Breast epithelium (tissue), 4 donors: ENCODE data around the gene SLC17A8. TPM values are rescaled to one million over a fixed set of nuclear protein-coding genes. Genes with fewer than 3 reads are reported as not detected.
"Not testable (repeated sequence)": the region's sequence is repeated elsewhere in the genome, so short reads cannot be mapped to it uniquely, and the experiment has no call there.

Source experiments
- DNase-seq, 2 donors: peaks; one replicate each; pipeline ENCODE4 v3.0.0-alpha.2; 2019; ENCODE audit warnings: low spot score in 2 of 2
- H3K27ac ChIP-seq, 2 donors: fragments of 200-600 bp; sonication (generic) in 1 of 2; one replicate each; pipeline ENCODE4 v1.5.1; 2016 to 2019; ENCODE audit warnings: mild to moderate bottlenecking in 1 of 2
- H3K27me3 ChIP-seq, 2 donors: fragments of 200-600 bp; sonication (generic) in 1 of 2; one replicate each; pipeline versions ENCODE4 v1.5.1 to v1.6.0; 2017 to 2019; ENCODE audit warnings: control low read depth in 1 of 2, mild to moderate bottlenecking in 1 of 2
- H3K36me3 ChIP-seq: fragments of 200-600 bp; one replicate; pipeline ENCODE4 v1.5.1; 2019
- H3K4me1 ChIP-seq, 2 donors: fragments of 200-600 bp; sonication (generic); one replicate each; pipeline ENCODE4 v1.5.1; 2016 to 2019; ENCODE audit warnings: control low read depth in 1 of 2
- H3K4me3 ChIP-seq, 3 donors: fragments of 200-600 bp; sonication (generic); 1 replicate in 2 of 3; 2 replicates in 1 of 3; pipeline ENCODE4 v1.5.1; 2016 to 2019; ENCODE audit warnings: mild to moderate bottlenecking in 3 of 3, moderate library complexity in 2 of 3
- H3K9me3 ChIP-seq, 2 donors: fragments of 200-600 bp; sonication (generic) in 1 of 2; one replicate each; pipeline ENCODE4 v1.5.1; 2016 to 2019; ENCODE audit warnings: control low read depth in 1 of 2
- CTCF ChIP-seq, 3 donors: fragments of 450-650 bp; IDR thresholded peaks; one replicate each; pipeline ENCODE4 v1.5.1; 2016 to 2017; ENCODE audit warnings: antibody characterized with exemption in 3 of 3, mild to moderate bottlenecking in 3 of 3, moderate library complexity in 3 of 3
- POLR2A ChIP-seq: fragments of 450-650 bp; IDR thresholded peaks from one replicate; pipeline ENCODE4 v1.6.1; 2016; ENCODE audit warnings: antibody characterized with exemption, mild to moderate bottlenecking, moderate library complexity
- POLR2AphosphoS5 ChIP-seq, 3 donors: sonication (generic); formaldehyde crosslinking; IDR thresholded peaks; one replicate each; pipeline ENCODE4 v1.6.1; 2017; ENCODE audit warnings: antibody characterized with exemption in 3 of 3
- intact Hi-C: fragments of 100-400 bp; cut with DNase I; formaldehyde crosslinking; loops from one replicate; pipeline ENCODE4 v1.15.1; 2023; ENCODE audit warnings: low total_unique reads
- total RNA-seq, 3 donors: library from RNA; depleted of rRNA; stranded (reverse); fragments of >200 nt; gene quantifications; one replicate each; pipeline ENCODE4 v1.1.0, GENCODE V29; 2016

The SLC17A8 gene
- total RNA-seq, 3 donors from 2014 or later, result not detected

GRCh38 chr12:100329800-100330199 is 27.1 kb upstream of the SLC17A8 start:
- no peak for DNase-seq
- TF ChIP-seq POLR2A, result no peak
- intact Hi-C loops, result loop anchor here (10.0 kb wide), 1 partner anchor 255 kb away; no protein-coding TSS in a partner anchor
- H3K27ac ChIP-seq, result no peak overlapping the region
- H3K36me3 ChIP-seq, result no peaks in the 10 kb centered on the region
- H3K4me1 ChIP-seq, result no peaks in the 10 kb centered on the region
- no peak overlapping the region for H3K4me3 ChIP-seq
- H3K9me3 ChIP-seq, result no peaks in the 10 kb centered on the region
- H3K27me3 ChIP-seq, result no peaks in the 10 kb centered on the region

GRCh38 chr12:100331871-100332270 is 25.0 kb upstream of the SLC17A8 start:
- H3K9me3 ChIP-seq, result no peaks in the 10 kb centered on the region
- DNase-seq, result no peak
- no peak for TF ChIP-seq CTCF (IDR thresholded peaks at IDR 0.05)
- TF ChIP-seq POLR2A, result no peak
- TF ChIP-seq POLR2AphosphoS5 (IDR thresholded peaks at IDR 0.05), result no peak
- intact Hi-C loops, result loop anchor here (10.0 kb wide), 1 partner anchor 257 kb away; no protein-coding TSS in a partner anchor
- no peaks in the 10 kb centered on the region for H3K4me1 ChIP-seq
- H3K4me3 ChIP-seq, result no peak overlapping the region
- no peaks in the 10 kb centered on the region for H3K36me3 ChIP-seq
- H3K27me3 ChIP-seq, result no peaks in the 10 kb centered on the region
- H3K27ac ChIP-seq, result no peak overlapping the region

GRCh38 chr12:100332852-100333251 is 24.0 kb upstream of the SLC17A8 start:
- no peak for DNase-seq
- H3K9me3 ChIP-seq, result no peaks in the 10 kb centered on the region
- H3K4me3 ChIP-seq, result no peak overlapping the region
- H3K4me1 ChIP-seq, result no peaks in the 10 kb centered on the region
- peaks cover 6% of the 10 kb centered on the region for H3K36me3 ChIP-seq
- TF ChIP-seq POLR2AphosphoS5 (IDR thresholded peaks at IDR 0.05) (no peak), POLR2A (no peak), CTCF (IDR thresholded peaks at IDR 0.05) (no peak)
- no peaks in the 10 kb centered on the region for H3K27me3 ChIP-seq
- intact Hi-C loops, result loop anchor here (10.0 kb wide), 1 partner anchor 258 kb away; no protein-coding TSS in a partner anchor
- H3K27ac ChIP-seq, result no peak overlapping the region

- no peaks in the 10 kb centered on the region for H3K4me1 ChIP-seq
- H3K27ac ChIP-seq, result no peak overlapping the region
- intact Hi-C loops, result loop anchor here (10.0 kb wide), 1 partner anchor 262 kb away; no protein-coding TSS in a partner anchor
- H3K27me3 ChIP-seq, result no peaks in the 10 kb centered on the region
- H3K36me3 ChIP-seq, result peaks cover 9% of the 10 kb centered on the region
- no peak for DNase-seq
- no peaks in the 10 kb centered on the region for H3K9me3 ChIP-seq
- TF ChIP-seq POLR2AphosphoS5 (IDR thresholded peaks at IDR 0.05) (no peak), POLR2A (no peak), CTCF (IDR thresholded peaks at IDR 0.05) (no peak)
- no peak overlapping the region for H3K4me3 ChIP-seq
These were observed 19.6 kb upstream of the SLC17A8 start for GRCh38 chr12:100337299-100337698.

- Histone ChIP-seq H3K9me3 (no peaks in the 10 kb centered on the region), H3K36me3 (peaks cover 9% of the 10 kb centered on the region), H3K27me3 (no peaks in the 10 kb centered on the region), H3K27ac (no peak overlapping the region), H3K4me3 (no peak overlapping the region), H3K4me1 (no peaks in the 10 kb centered on the region)
- intact Hi-C loops, result loop anchor here (10.0 kb wide), 1 partner anchor 263 kb away; no protein-coding TSS in a partner anchor
- no peak for DNase-seq
- no peak for TF ChIP-seq CTCF (IDR thresholded peaks at IDR 0.05)
These were observed 19.1 kb upstream of the SLC17A8 start for GRCh38 chr12:100337727-100338126.

- TF ChIP-seq POLR2AphosphoS5 (IDR thresholded peaks at IDR 0.05) (no peak), POLR2A (no peak), CTCF (IDR thresholded peaks at IDR 0.05) (no peak)
- H3K27ac ChIP-seq, result no peak overlapping the region
- H3K9me3 ChIP-seq, result no peaks in the 10 kb centered on the region
- no peak for DNase-seq
- intact Hi-C loops, result loop anchor here (10.0 kb wide), 1 partner anchor 264 kb away; no protein-coding TSS in a partner anchor
- H3K27me3 ChIP-seq, result no peaks in the 10 kb centered on the region
- no peak overlapping the region for H3K4me3 ChIP-seq
- peaks cover 9% of the 10 kb centered on the region for H3K36me3 ChIP-seq
- H3K4me1 ChIP-seq, result no peaks in the 10 kb centered on the region
These were observed 17.8 kb upstream of the SLC17A8 start for GRCh38 chr12:100339071-100339470.

GRCh38 chr12:100342897-100343296 is 14.0 kb upstream of the SLC17A8 start:
- H3K9me3 ChIP-seq, H3K27ac ChIP-seq, H3K36me3 ChIP-seq, H3K4me1 ChIP-seq, H3K4me3 ChIP-seq, intact Hi-C loops, H3K27me3 ChIP-seq, DNase-seq: not testable (repeated sequence)

GRCh38 chr12:100344351-100344750 is 12.5 kb upstream of the SLC17A8 start:
- intact Hi-C loops, result not testable (repeated sequence)

More at GRCh38 chr12:100344351-100344750, 12.5 kb upstream of the SLC17A8 start:
- not testable (repeated sequence) for H3K27ac ChIP-seq, H3K4me1 ChIP-seq, H3K9me3 ChIP-seq, H3K36me3 ChIP-seq, H3K4me3 ChIP-seq, DNase-seq, H3K27me3 ChIP-seq
